SU-DHL-6 (cell line): ENCODE measurements around the gene ACER1.

Experiments
- CTCF ChIP-seq: fragments of 200-600 bp; sonication (generic); IDR thresholded peaks from one replicate; pipeline ENCODE4 v1.5.1; 2017; ENCODE audit warnings: antibody characterized with exemption, mild to moderate bottlenecking, low read length, moderate library complexity; ENCODE audit not compliant: insufficient read depth, poor library complexity, severe bottlenecking
- EZH2phosphoT487 ChIP-seq: fragments of 200-600 bp; sonication (generic), shearing (Covaris generic); conservative IDR thresholded peaks from 2 replicates; pipeline ENCODE4 v1.6.1; 2018; ENCODE audit warnings: mild to moderate bottlenecking, antibody characterized with exemption, low read length, moderate library complexity, mixed read lengths

GRCh38 chr19:6326815-6327214 is 6.6 kb downstream of the ACER1 start:
- TF ChIP-seq CTCF = no peak
- TF ChIP-seq EZH2phosphoT487 = no peak
